ENCODE measurements around the gene STAU1. TPM values are rescaled to one million over a fixed set of nuclear protein-coding genes. Genes with fewer than 3 reads are reported as not detected.

The STAU1 gene
- polyA plus RNA-seq, 3 donors, result 17.3 to 34.2 (median 24.0) TPM

- Histone ChIP-seq H3K4me1 (ENCODE audit: control insufficient read depth in 1 of 2, insufficient read depth in 2 of 2, low read length in 2 of 2) (no peaks in the 10 kb centered on the region), H2AFZ (ENCODE audit: insufficient read depth, low read depth, low read length, poor library complexity, severe bottlenecking) (no peak overlapping the region), H3K79me2 (ENCODE audit: insufficient read depth, low read length) (no peaks in the 10 kb centered on the region), H3K9me3 (replicated peaks in 1 of 2; ENCODE audit: control insufficient read depth in 1 of 2, insufficient read depth in 1 of 2, low read length in 2 of 2) (no peaks in the 10 kb centered on the region), H4K20me1 (ENCODE audit: insufficient read depth, low read length) (no peaks in the 10 kb centered on the region), H3K4me2 (replicated peaks; ENCODE audit: extremely low read depth, low read length, poor library complexity, severe bottlenecking) (no peak overlapping the region), H3K27me3 (ENCODE audit: control insufficient read depth in 2 of 2, insufficient read depth in 2 of 2, low read length in 2 of 2) (no peaks in the 10 kb centered on the region), H3K9ac (ENCODE audit: insufficient read depth, low read length, poor library complexity, severe bottlenecking) (no peak overlapping the region), H3K27ac (ENCODE audit: low read depth in 1 of 2, low read length in 2 of 2) (no peak overlapping the region), H3K36me3 (replicated peaks in 1 of 2; ENCODE audit: control insufficient read depth in 1 of 2, insufficient read depth in 2 of 2, low read length in 2 of 2) (no peaks in the 10 kb centered on the region), H3K4me3 (replicated peaks in 1 of 3; ENCODE audit: low read depth in 2 of 3, low read length in 3 of 3) (no peak overlapping the region)
- Mint-ChIP-seq H3K4me3 (no peak overlapping the region), H3K9me3 (peaks cover 0 to 11% (median 5%) of the 10 kb centered on the region in 7 donors), H3K36me3 (no peaks in the 10 kb centered on the region), H3K27ac (no peak overlapping the region), H3K4me1 (no peaks in the 10 kb centered on the region), H3K27me3 (ENCODE audit: low read depth in 3 of 3) (peaks cover 3 to 5% (median 5%) of the 10 kb centered on the region in 3 donors)
- TF ChIP-seq, protein P1, sequence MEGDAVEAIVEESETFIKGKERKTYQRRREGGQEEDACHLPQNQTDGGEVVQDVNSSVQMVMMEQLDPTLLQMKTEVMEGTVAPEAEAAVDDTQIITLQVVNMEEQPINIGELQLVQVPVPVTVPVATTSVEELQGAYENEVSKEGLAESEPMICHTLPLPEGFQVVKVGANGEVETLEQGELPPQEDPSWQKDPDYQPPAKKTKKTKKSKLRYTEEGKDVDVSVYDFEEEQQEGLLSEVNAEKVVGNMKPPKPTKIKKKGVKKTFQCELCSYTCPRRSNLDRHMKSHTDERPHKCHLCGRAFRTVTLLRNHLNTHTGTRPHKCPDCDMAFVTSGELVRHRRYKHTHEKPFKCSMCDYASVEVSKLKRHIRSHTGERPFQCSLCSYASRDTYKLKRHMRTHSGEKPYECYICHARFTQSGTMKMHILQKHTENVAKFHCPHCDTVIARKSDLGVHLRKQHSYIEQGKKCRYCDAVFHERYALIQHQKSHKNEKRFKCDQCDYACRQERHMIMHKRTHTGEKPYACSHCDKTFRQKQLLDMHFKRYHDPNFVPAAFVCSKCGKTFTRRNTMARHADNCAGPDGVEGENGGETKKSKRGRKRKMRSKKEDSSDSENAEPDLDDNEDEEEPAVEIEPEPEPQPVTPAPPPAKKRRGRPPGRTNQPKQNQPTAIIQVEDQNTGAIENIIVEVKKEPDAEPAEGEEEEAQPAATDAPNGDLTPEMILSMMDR (IDR thresholded peaks at IDR 0.05), result no peak
- DNase-seq, result no peak
- intact Hi-C loops (cut with micrococcal nuclease), result no loop called here
- WGBS (ENCODE audit: insufficient coverage), result 96% methylated on average over 5 of the region's 9 CpGs
Measured at GRCh38 chr20:49203746-49204145, 15.6 kb upstream of the STAU1 start.

DNA sequence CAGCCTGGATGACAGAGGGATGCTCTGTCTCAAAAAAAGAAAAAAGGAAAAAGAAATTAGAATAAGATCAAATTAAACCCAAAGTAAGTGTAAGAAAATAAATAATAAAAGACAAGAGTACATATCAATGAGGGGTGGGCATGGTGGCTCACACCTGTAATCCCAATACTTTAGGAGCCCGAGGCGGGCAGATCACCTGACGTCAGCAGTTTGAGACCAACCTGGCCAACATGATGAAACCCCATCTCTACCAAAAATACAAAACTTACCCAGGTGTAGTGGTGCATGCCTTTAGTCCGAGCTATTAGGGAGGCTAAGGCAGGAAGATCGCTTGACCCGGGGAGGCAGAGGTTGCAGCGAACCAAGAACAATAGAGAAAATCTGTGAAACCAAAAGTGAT, 14.9 kb upstream of the STAU1 start:
- Mint-ChIP-seq H3K36me3 (no peaks in the 10 kb centered on the region), H3K27ac (no peak overlapping the region), H3K27me3 (ENCODE audit: low read depth in 3 of 3) (peaks cover 3 to 5% (median 5%) of the 10 kb centered on the region in 3 donors), H3K4me1 (no peaks in the 10 kb centered on the region), H3K4me3 (no peak overlapping the region), H3K9me3 (peaks cover 0 to 11% (median 5%) of the 10 kb centered on the region in 7 donors)
- Histone ChIP-seq H3K36me3 (replicated peaks in 1 of 2; ENCODE audit: control insufficient read depth in 1 of 2, insufficient read depth in 2 of 2, low read length in 2 of 2) (no peaks in the 10 kb centered on the region), H2AFZ (ENCODE audit: insufficient read depth, low read depth, low read length, poor library complexity, severe bottlenecking) (no peak overlapping the region), H3K4me1 (ENCODE audit: control insufficient read depth in 1 of 2, insufficient read depth in 2 of 2, low read length in 2 of 2) (no peaks in the 10 kb centered on the region), H3K4me2 (replicated peaks; ENCODE audit: extremely low read depth, low read length, poor library complexity, severe bottlenecking) (no peak overlapping the region), H3K9me3 (replicated peaks in 1 of 2; ENCODE audit: control insufficient read depth in 1 of 2, insufficient read depth in 1 of 2, low read length in 2 of 2) (no peaks in the 10 kb centered on the region), H4K20me1 (ENCODE audit: insufficient read depth, low read length) (no peaks in the 10 kb centered on the region), H3K4me3 (replicated peaks in 1 of 3; ENCODE audit: low read depth in 2 of 3, low read length in 3 of 3) (no peak overlapping the region), H3K27me3 (ENCODE audit: control insufficient read depth in 2 of 2, insufficient read depth in 2 of 2, low read length in 2 of 2) (no peaks in the 10 kb centered on the region), H3K27ac (ENCODE audit: low read depth in 1 of 2, low read length in 2 of 2) (no peak overlapping the region), H3K79me2 (ENCODE audit: insufficient read depth, low read length) (no peaks in the 10 kb centered on the region), H3K9ac (ENCODE audit: insufficient read depth, low read length, poor library complexity, severe bottlenecking) (no peak overlapping the region)
- intact Hi-C loops (cut with micrococcal nuclease), result no loop called here
- no peak for DNase-seq
- WGBS (ENCODE audit: insufficient coverage), result no CpG with 5 or more reads among the region's 7 CpGs
- TF ChIP-seq, protein P1 (IDR thresholded peaks at IDR 0.05), result no peak

All from CD14-positive monocyte (primary cell).